ENCODE results near the gene ZBTB48.
A peak's percentile ranks its signal among the peaks of the same experiment; 100 is the strongest.
"Not testable (repeated sequence)": the region's sequence is repeated elsewhere in the genome, so short reads cannot be mapped to it uniquely, and the experiment has no call there.

The ZBTB48 gene

DNA sequence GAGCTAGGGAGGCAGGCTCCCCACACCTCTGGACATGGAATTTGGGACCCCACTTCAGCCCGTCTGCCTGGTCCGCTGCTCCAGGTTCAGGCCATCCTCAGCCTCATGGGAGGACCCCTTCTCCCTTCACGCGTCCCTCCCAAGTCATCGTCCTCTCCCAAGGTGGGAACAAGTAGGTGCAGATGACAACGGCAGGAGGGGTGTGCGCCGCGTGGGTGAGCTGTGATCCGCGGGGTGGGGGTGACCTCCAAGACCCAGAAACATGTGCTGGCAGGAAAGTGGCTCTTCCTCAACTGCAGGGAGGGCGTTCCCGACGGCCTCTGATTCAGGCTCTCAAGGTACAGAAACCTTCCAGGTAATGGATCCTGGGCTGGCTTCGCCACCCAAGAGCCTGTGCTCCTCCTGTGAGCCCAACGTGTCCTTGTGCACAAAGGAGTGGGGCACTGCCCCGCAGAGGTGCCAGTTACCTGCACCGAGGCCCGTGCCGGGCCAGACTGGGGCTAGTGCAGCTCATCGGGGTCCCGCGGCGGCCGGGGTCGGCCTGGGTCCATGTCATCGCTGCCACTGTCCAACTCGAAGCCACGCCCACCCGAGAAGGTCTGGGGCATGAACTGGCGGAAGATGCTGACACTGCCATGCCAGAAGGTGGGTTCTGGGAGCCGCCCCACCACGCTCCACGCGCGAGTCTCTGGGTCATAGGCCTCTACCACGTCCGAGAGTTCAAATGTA lies 13.2 kb downstream of the ZBTB48 start:
- DNase-seq: no peak

DNA sequence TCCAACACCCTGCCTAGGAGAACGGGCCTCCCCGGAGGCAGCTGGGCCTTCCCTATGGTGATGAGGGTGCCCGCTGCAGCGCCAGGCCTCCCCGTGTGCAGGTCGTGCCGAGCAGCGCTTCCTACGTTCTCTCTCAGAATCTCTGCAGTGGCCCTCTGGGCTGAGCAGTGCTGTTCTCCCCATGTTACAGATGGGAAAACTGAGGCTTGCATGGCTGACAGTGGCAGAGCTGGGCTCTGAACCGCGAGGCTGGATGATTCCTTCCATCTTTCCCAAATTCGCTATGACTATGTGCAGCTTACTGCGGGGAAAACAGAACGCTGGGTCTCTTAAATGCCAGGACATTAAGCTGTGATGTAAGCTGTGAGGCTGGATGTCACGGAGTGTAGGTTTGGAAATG lies 14.0 kb downstream of the ZBTB48 start:
- DNase-seq: no peak

DNA sequence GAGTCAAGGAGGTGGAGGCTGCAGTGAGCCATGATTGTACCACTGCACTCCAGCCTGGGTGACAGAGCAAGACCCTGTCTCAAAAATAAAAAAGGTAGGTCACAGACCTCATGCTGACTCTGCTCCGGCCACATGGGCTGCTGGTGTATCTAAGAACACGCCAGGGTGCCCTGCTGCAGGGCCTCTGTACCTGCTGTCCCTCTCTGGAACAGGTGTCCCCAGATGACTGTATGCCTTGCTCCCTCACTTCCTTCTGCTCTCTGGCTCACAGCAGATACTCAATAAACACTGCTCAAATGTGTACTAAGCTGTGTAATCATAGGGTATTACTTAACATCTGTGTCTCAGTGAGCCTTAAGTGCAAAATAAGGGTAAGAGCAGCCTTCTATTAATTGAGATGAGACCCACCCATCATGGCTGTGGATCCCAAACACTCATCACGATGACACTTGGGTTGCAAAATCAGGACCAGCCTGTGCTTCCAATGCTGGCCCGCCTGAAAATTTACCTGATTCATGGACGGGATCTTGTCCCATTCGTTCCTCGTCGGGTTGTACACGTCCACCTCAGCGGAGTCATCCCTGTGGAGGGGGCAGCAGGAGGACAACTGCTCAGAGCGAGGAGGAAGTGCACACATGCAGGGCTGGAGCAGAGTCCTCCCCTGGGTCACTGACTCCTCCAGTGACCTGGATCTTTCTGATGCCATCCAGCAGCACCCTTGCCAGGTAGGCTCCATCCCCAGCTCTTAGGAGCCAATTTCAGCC lies 15.4 kb downstream of the ZBTB48 start:
- no peak for DNase-seq

DNA sequence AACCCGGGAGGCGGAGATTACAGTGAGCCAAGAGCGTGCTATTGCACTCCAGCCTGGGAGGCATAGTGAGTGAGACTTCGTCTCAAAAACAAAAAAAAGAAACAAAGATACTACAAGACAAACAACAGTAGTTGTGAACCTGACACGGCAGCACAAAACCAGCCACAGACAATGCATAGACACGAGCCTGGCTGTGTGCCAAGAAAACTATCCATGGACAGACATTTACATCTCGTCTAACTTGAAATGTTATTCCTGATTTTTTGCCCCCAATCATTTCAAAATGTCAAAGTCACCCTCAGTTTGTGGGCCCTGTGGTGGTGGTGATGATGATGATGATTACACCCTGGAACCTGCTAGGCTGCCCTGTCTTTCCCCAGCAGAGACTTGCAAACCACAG lies 16.6 kb downstream of the ZBTB48 start:
- no peak for DNase-seq

DNA sequence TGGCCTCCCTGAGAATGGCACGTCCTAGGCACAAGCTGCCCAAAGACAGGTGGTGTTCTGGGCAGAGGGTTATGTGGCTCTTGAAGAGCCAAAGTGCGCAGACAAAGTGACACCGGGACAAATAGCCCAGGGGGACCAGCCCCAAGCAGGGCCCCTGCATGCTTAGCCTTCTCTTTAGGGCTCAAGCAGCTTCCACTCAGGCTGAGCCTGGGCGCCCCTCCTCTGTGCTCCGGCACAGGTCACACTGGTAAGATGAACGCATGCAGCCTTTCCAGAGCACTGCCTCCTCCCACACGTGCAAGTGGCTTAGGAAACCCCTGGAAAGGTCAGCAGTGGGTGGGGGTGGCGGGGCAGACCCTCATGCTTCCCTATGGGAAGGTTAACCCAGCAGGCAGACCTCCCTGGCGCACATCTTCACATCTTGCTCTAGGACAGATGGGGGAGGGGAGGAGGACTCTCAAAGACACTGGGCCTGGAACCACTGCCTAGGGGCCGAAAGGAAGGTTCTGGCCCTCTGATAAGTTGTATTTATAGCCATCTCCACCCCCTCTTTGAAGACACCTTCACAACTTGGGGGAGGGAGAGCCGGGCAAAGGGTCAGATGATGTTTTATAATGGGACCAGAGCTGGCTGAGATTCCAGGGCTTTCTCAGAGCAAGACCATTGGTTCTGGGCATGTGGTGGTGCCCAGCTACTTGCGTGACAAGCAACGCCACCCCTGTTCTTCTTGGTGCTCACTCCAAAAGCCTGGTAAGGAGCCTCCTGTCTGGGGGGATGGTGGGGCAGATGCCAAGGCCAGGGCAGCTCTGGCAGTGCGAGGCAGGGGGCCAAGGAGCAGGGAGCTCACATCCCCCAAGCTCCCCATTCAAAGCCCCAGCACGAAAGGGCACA lies 17.3 kb downstream of the ZBTB48 start:
- no peak for DNase-seq

DNA sequence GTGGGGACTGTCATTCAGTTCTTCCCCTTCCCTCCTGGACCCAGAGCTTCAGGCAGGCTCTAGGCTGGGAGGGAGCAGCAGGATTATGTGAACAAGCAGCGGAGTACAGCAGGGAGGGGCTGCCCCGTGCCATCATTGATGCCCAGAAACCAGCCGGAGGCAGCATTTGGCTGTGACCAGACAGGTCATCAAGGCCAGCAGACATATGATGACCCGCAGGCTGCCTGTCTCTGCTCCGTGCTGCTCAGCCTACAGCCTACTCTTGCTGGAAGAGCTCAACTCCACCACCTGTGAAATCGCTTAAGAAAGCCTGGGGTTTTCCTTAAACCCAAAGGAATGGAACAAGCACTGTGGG lies 18.0 kb downstream of the ZBTB48 start:
- no peak for DNase-seq

DNA sequence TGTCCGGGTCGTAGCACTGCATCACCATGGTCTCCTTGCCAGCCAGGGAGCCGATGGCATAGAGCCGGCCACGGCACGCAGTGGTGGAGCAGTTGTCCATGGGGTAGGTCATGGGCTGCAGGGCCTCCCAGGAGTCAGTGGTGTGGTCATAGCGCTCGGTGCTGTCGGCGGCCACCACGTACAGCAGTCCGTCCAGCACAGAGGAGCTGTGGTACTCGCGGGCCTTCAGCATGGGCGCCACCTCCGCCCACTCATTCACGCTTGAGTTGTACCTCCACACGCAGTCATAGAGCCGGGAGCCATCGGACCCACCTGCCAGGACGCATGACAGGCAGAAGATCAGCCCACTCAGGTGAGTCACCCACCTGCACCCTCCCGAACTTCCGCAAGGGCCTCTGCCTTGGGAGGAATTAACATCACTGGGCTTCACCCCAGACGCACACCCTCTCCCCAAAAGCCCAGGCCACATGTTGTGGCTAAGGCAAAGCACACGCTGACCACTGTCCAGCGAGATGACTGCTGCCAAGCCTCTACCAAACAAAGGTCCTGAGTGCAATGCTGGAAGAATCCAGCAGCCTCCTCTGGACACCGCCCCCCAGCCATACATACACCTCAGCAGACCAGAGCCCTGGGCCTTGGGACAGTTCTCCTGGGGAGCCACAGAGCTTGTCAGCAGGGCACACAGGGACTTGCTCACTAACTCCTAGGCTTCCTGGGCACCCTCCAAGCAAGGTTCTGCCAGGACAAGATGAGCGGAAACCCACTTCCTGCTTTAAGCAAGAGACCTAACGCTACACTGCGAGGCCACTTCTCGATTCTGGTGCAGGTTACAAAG lies 19.6 kb downstream of the ZBTB48 start:
- peak; percentile 11 to 28 (median 22) for DNase-seq

DNA sequence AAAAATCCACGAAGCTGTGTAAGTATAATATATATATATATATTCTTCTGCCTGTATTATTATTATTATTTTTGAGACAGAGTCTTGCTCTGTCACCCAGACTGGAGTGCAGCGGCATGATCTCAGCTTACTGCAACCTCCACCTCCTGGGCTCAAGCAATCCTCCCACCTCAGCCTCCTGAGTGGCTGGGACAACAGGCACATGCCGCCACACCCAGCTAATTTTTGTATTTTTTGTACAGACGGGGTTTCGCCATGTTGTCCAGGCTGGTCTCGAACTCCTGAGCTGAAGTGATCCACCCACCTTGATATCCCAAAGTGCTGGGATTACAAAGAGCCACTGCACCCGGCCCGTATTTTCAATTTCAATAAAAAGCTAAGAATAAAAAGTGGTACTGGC lies 20.2 kb downstream of the ZBTB48 start:
- DNase-seq: not testable (repeated sequence)

DNA sequence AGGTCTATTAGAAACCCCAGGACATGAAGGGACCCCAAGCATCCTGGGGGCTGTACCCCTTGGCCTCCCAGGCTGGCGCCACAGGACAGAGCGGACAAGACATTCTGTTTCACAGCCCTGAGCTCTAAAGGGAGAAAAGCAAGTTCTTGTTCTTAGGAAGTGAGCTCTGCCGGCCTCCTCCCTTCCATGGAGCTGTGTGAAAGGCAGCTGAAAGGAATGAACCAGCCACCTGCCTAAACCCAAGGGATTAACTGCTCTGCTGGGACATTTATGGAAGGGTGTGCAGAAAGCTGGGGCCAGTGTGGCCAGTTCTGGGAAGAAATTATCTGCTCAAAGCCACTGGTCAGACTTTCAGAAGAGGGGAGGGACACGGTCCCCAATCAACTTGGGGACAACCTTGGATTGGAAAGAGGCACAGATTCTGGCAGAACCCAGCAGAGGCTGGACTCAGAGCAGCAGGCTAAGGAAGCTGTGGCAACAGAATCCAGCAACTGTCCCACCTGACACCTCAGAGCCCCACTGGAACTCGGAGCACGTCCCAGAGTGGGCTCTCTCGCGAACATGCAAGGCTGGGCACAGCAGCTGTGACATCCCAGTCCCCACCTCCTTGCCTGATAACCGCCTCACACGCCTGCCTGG lies 20.7 kb downstream of the ZBTB48 start:
- no peak for DNase-seq

DNA sequence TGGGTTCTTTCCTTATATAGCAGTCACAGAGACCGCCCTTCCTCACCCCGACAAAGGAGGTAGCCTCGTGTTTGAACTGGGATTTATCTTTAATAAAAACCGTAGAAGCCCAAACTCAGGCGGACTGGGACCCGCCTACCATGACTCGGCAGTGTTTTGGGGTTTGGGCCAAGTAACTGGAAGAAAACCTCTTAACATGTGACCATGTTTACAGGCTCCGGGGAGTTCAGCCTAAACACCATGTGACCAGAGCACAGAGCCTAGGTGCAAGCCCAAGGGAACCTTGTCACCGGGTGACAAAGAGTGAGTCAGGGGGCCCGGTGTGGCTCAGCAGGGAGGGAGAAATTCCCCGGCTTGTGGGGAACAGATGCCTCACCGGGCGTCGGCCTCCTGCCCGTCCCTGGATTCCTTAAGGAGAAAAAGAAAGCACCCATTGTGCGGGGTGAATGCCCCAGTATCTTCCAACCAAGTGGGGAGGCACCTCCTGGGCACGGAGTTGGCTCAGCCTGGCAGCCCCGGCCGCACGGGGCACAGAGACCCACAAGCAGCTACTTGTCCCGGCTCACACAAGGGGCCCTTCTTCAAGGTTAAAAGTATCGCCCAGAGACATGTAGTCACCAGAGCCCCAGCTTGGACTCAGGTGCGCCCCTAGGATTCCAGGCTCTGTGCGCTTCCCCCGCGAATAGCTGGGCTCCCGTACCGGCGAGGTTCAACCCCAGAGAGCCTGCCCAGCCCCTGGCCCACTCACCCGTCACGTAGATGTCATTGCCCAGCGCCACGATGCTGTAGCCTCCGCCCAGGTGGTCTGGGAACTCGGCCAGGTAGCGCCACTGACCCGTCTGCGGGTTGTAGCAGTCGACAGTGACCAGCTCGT lies 21.5 kb downstream of the ZBTB48 start:
- peak; percentile 21 to 66 (median 48) for DNase-seq

DNA sequence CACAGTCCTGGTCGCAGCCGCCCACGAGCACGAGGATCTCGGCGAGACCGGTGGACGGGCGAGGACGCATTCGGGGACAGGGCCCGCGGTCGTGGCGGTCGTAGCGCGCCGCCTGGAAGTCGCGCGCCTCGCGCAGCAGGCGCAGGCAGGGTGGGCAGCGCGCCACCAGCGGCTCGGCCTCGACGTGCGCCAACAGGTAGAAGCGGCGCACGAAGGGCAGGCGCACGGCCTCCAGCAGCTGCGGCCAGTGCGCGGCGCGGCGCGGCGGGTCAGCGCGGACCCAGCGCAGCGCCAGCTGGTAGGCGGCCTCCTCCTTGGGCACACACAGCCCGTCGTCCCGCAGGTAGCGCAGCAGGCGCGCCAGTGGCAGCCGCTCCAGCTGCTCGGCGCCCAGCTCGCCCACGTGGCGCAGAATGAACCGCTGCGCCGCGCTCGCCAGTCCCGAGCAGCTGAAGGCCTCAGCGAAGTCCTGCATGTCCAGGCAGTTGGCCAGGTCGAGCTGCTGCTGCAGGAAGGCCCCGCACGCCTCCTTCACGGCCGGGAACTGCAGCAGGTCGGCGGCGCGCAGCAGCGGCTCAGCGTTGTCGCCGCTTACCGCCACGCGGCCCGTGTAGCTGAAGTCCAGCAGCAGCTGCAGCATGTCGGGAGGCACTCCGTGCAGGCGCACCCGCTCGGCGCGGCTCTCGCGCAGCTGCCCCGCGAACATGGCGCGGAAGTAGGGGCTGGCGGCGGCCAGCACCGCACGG lies 22.3 kb downstream of the ZBTB48 start:
- no peak for DNase-seq

DNA sequence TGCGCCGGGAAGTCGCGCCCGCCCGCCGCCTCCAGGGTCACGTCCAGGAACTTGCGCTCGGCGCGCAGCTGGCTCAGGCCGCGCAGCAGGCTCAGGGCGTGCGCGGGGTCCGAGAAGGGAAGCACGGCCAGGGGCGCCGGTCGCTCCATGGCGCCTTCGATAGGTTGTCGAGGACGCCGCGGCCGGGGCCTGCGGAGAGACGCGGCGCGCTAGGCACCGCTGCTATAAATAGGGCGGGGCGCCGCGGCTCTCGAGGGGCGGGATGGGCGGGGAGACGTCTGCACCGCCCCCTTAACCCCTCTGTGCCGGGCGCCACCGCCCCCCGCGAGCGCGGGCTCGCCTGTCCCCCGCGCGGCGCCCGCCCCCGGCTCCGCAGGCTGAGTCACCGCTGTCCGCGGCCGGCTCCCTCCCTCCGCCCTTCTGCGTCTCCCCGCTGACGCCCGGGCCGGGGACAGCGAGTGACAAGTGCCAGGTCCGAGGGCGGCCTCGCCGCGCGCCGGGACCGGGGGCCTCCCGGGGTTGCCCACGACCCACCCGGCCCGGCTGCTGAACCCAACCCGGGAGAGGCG lies 23.0 kb downstream of the ZBTB48 start, which contains the start of gene KLHL21:
KLHL21 (minus strand) TSS at position 201 of the 569 bp plus-strand sequence; CDS start at position 149, 52 bp downstream.
- DNase-seq: peak; percentile 71 to 85 (median 81)

DNA sequence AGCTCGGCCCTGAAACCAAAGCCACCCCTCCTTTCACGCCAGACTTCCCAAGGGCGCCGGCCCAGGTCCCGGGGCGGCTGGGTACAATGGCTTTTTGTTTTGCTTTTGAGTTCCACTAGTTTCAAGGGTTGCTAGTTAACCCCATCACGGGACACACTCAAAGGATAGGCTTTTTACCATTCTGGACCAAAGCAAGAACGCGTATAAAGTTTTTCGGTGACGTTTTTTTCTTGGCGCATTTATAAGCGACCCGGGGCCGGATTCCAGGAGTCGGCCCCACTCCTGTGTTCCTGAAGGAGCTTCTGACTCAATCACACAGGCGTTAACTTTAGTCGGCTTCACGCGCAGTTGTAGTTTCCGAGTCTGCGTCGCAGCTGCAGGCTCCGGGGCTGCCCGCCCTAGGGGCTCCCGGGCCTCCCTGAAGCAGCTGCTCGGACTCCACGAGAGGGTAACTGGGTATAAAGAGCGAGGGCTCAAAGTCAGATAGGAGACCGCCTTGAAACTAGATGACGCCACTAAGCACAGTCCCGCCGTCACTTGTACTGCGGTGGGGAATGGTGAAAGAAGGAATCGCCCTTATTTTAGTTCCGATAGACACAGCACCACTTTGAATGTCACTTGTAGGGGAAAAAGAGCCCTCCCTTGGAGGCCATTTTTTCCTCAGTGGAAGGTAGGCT lies 23.6 kb downstream of the ZBTB48 start:
- DNase-seq: peak in 2 of 4 experiments; percentile 26 to 29

DNA sequence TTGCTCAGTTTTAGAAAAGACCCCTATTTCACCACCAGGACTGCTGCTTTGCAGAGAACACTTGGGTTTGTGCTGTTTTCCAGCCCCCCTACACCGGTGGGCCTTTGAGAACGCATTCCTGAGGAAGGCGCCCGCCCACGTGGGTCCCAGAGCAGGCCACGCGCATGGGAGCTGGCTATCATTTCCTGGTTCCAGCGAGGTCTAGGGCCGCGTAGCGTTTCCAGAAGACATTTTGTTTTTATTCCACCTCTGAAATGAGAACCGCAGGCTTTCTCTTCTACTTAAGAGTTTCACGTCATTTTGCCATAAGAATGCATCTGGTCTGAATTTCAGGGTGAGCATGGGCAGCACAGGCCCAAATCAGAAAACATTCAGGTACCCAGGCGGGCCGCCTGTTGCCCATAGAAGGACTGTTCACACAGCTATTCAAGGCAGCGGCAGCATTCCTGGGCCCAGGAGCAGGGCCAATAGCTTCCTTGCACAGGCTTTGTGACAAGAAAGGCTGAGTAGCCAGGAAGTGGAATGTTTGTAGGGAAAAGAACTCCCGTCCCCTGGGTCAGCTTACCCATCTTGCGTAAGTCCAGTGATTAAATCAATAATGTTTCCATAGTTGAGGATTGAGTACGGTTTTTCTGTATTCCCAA lies 24.2 kb downstream of the ZBTB48 start:
- DNase-seq: no peak

DNA sequence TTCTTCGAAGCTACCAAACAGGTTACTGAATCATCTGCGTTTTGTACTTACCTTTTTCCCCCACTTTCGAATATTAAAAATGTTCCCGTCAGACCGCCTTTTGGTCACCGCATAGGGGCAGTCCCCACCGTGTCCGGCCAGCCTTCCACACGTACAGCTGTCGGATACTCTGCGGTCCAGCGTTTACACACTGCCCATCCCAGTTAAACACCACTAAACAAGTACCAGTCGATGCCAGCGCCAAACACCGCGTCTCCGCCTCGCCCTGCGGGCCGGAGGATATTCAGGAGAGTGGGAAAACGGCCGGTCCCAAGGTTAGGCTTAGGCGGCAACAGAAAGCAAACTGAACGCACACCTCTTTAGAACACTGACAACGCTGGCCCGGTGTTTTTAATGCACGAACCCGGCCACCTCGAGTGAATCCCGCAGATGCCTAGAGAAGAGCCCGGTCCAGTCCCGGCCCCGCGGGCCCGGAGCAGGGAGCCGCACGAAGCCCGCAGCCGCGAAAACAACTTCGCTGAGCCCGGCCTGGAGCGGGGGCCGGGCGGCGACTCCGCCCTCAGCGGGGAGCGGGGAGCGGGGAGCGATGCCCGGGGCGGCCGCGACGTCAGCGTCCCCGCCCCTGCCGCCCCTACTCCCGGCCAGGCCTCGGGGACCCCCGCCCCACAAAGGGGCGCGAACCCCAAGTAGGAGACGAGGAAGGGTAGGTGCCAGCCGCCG lies 33.0 kb downstream of the ZBTB48 start:
- DNase-seq: no peak

DNA sequence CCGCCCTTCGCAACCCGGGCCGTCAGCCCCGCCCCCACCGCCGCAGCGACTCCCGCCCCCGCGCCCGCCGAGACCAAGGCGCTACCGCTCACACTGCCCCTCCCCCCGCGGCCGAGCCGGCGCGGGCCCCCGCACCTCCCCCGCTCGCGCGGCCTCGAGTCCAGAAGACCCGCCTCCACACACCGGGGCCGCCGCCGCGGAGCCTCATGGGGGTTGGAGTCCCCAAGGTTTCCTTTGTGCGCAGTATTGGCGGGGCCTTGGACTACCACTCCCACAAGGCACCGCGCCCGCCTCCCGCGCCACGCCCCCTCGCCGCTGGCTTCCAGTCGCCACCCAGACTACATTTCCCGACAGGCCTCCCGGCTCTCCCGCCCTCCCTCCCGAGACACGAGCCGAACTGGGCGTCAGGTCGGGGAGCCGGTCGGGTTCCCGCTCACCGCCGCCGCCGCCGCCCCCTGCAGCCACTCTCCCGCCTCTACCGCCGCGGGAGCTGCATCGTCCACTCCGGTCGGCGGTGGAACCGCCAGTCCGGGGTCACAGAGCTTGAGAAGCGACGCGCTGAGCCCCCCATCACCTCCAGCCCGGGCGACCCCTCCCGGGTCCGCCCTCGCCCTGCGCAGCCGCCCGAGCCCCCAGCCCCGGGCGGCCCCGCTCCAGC lies 33.7 kb downstream of the ZBTB48 start, which contains the start of gene PHF13:
PHF13 (plus strand) TSS at position 371 of the 658 bp plus-strand sequence. CDS start 336 bp downstream, outside the sequence.
- peak; percentile 99 to 100 (median 99) for DNase-seq

Measured in activated CD4-positive, CD25-positive, alpha-beta regulatory T cell (primary cell).